Sigmoid colon (tissue), 7 donors: ENCODE measurements around the gene DNAJC24. TPM values are rescaled to one million over a fixed set of nuclear protein-coding genes. Genes with fewer than 3 reads are reported as not detected.

Experiments used
- DNase-seq: peaks from one replicate; pipeline ENCODE4 v3.0.0-alpha.2; 2019
- H3K27ac ChIP-seq, 4 donors: fragments of 200-600 bp; sonication (generic); one replicate each; pipeline ENCODE4 v1.5.1; 2016 to 2019; ENCODE audit warnings: mild to moderate bottlenecking in 1 of 4
- H3K27me3 ChIP-seq, 3 donors: fragments of 200-600 bp; sonication (generic); one replicate each; pipeline ENCODE4 v1.5.1; 2019; ENCODE audit warnings: mild to moderate bottlenecking in 1 of 3
- H3K36me3 ChIP-seq, 4 donors: fragments of 200-600 bp; sonication (generic); one replicate each; pipeline ENCODE4 v1.5.1; 2016 to 2019
- H3K4me1 ChIP-seq, 4 donors: fragments of 200-600 bp; sonication (generic); one replicate each; pipeline ENCODE4 v1.5.1; 2017 to 2019
- H3K4me3 ChIP-seq, 4 donors: fragments of 200-600 bp; sonication (generic); one replicate each; pipeline ENCODE4 v1.5.1; 2017 to 2019; ENCODE audit warnings: mild to moderate bottlenecking in 2 of 4, moderate library complexity in 1 of 4
- H3K9me3 ChIP-seq, 4 donors: fragments of 200-600 bp in 3 of 4; sonication (generic) in 3 of 4; one replicate each; pipeline versions ENCODE4 v1.5.1 to v1.6.1; 2013 to 2019
- EP300 ChIP-seq, 4 donors: sonication (generic); formaldehyde crosslinking; IDR thresholded peaks; one replicate each; pipeline ENCODE4 v1.6.1; 2017; ENCODE audit warnings: antibody characterized with exemption in 4 of 4
- POLR2A ChIP-seq, 2 donors: fragments of 450-650 bp; IDR thresholded peaks; one replicate each; pipeline ENCODE4 v1.6.1; 2016; ENCODE audit warnings: antibody characterized with exemption in 2 of 2, mild to moderate bottlenecking in 2 of 2, moderate library complexity in 2 of 2
- POLR2AphosphoS5 ChIP-seq, 4 donors: sonication (generic); formaldehyde crosslinking; IDR thresholded peaks; one replicate each; pipeline ENCODE4 v1.6.1; 2017; ENCODE audit warnings: antibody characterized with exemption in 4 of 4
- WGBS, 2 donors: extraction: QIAGEN DNeasy Blood & Tissue Kit; methylation state at CpG; one replicate each; pipeline ENCODE4 v1.1.7; 2013; 5-methylcytosine and 5-hydroxymethylcytosine counted together
- intact Hi-C: fragments of 100-400 bp; cut with DNase I; formaldehyde crosslinking; loops from one replicate; pipeline ENCODE4 v1.15.1; 2023
- polyA plus RNA-seq, 3 donors: library from polyadenylated mRNA; stranded (reverse); fragments of 200-250 nt; gene quantifications; one replicate each; pipeline ENCODE4 v1.2.3, GENCODE V29; 2013
- total RNA-seq, 4 donors: library from RNA; depleted of rRNA; stranded (reverse); fragments of >200 nt; gene quantifications; one replicate each; pipeline ENCODE4 v1.1.0, GENCODE V29; 2016
- TF ChIP-seq, protein P1 (sequence below), 4 experiments: fragments of 450-650 bp in 3 of 4; fragments of 200-600 bp in 1 of 4; IDR thresholded peaks; one replicate each; pipeline ENCODE4 v1.5.1; 2016 to 2019; ENCODE audit warnings: antibody characterized with exemption in 4 of 4, mild to moderate bottlenecking in 3 of 4, moderate library complexity in 2 of 4
- donor health status: healthy with polysubstance abuse.
- donor health status: Bipolar disorder and iron deficiency.
- donor health status: healthy.

Gene DNAJC24
- total and polyA plus RNA-seq, 7 donors = 4.4 to 24.6 (median 15.8) TPM

GRCh38 chr11:31433851-31434250 lies 64.2 kb downstream of the DNAJC24 start:
- no peak for DNase-seq
- no peaks in the 10 kb centered on the region for H3K27me3 ChIP-seq
- intact Hi-C loops = no loop called here
- WGBS, 2 donors = 98% methylated on average over 1 of the region's 1 CpG
- H3K4me1 ChIP-seq = no peaks in the 10 kb centered on the region
- no peak overlapping the region for H3K4me3 ChIP-seq
- H3K36me3 ChIP-seq = peaks cover 0 to 18% (median 0%) of the 10 kb centered on the region in 4 donors
- H3K27ac ChIP-seq = no peak overlapping the region
- TF ChIP-seq POLR2AphosphoS5 (IDR thresholded peaks at IDR 0.05) (no peak), POLR2A (IDR thresholded peaks at IDR 0.05) (no peak), EP300 (IDR thresholded peaks at IDR 0.05) (no peak)
- TF ChIP-seq, protein P1, sequence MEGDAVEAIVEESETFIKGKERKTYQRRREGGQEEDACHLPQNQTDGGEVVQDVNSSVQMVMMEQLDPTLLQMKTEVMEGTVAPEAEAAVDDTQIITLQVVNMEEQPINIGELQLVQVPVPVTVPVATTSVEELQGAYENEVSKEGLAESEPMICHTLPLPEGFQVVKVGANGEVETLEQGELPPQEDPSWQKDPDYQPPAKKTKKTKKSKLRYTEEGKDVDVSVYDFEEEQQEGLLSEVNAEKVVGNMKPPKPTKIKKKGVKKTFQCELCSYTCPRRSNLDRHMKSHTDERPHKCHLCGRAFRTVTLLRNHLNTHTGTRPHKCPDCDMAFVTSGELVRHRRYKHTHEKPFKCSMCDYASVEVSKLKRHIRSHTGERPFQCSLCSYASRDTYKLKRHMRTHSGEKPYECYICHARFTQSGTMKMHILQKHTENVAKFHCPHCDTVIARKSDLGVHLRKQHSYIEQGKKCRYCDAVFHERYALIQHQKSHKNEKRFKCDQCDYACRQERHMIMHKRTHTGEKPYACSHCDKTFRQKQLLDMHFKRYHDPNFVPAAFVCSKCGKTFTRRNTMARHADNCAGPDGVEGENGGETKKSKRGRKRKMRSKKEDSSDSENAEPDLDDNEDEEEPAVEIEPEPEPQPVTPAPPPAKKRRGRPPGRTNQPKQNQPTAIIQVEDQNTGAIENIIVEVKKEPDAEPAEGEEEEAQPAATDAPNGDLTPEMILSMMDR (IDR thresholded peaks at IDR 0.05) = no peak
- H3K9me3 ChIP-seq = no peaks in the 10 kb centered on the region

DNA sequence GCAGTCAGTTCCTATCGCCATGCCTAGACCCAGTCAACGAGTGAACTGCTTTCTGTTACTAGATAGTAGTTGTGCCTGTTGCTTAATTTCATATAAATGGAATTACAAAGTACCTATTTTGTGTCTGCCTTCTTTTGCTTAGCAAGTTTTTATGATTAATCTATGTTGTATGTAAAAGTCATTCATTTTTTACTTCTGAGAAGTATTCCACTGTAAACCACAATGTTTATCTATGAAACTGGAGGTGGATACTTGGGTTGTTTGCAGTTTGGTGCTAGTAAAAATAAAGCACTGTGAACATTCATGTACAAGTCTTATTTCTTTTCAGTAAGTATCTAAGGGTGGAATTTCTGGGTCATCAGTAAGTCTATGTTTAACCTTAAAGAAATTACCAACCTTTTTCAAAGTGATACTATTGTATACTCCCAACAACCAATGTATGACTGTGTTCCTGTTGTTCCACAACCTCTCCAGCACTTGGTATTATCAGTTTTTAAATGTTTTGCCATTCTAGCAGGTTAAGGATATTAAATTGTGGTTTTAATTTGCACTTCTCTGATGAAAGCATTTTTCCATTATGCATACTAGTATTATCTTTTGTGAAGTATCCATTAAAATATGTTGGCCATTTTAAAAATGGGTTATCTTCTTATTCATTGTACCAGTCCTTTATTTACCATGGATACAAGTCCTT lies 68.2 kb downstream of the DNAJC24 start:
- H3K27me3 ChIP-seq = no peaks in the 10 kb centered on the region
- intact Hi-C loops = no loop called here
- no peak for DNase-seq
- no peaks in the 10 kb centered on the region for H3K4me1 ChIP-seq
- no peak overlapping the region for H3K4me3 ChIP-seq
- no peaks in the 10 kb centered on the region for H3K9me3 ChIP-seq
- H3K27ac ChIP-seq = no peak overlapping the region
- TF ChIP-seq POLR2AphosphoS5 (IDR thresholded peaks at IDR 0.05) = no peak
- TF ChIP-seq POLR2A (IDR thresholded peaks at IDR 0.05) = no peak
- no peak for TF ChIP-seq EP300 (IDR thresholded peaks at IDR 0.05)
- TF ChIP-seq, protein P1 (IDR thresholded peaks at IDR 0.05) = no peak
- H3K36me3 ChIP-seq = peaks cover 0 to 2% (median 0%) of the 10 kb centered on the region in 4 donors
- 83 to 96% methylated on average over 2 of the region's 2 CpGs for WGBS, 2 donors

- no peaks in the 10 kb centered on the region for H3K27me3 ChIP-seq
- no peak overlapping the region for H3K27ac ChIP-seq
- H3K4me3 ChIP-seq = no peak overlapping the region
- H3K36me3 ChIP-seq = no peaks in the 10 kb centered on the region
- intact Hi-C loops = no loop called here
- no peak for TF ChIP-seq POLR2A (IDR thresholded peaks at IDR 0.05)
- TF ChIP-seq EP300 (IDR thresholded peaks at IDR 0.05) = no peak
- TF ChIP-seq, protein P1 (IDR thresholded peaks at IDR 0.05) = no peak
- no peak for TF ChIP-seq POLR2AphosphoS5 (IDR thresholded peaks at IDR 0.05)
- no peaks in the 10 kb centered on the region for H3K9me3 ChIP-seq
- H3K4me1 ChIP-seq = no peaks in the 10 kb centered on the region
- DNase-seq = no peak
Observed at GRCh38 chr11:31441296-31441695, 71.6 kb downstream of the DNAJC24 start.

- Histone ChIP-seq H3K36me3 (no peaks in the 10 kb centered on the region), H3K4me1 (no peaks in the 10 kb centered on the region), H3K4me3 (no peak overlapping the region), H3K27me3 (no peaks in the 10 kb centered on the region), H3K27ac (no peak overlapping the region), H3K9me3 (no peaks in the 10 kb centered on the region)
- DNase-seq = no peak
- WGBS, 2 donors = 22 to 47% methylated on average over 2 of the region's 2 CpGs
- TF ChIP-seq, protein P1 (IDR thresholded peaks at IDR 0.05) = no peak
- no peak for TF ChIP-seq EP300 (IDR thresholded peaks at IDR 0.05)
- TF ChIP-seq POLR2AphosphoS5 (IDR thresholded peaks at IDR 0.05) = no peak
- intact Hi-C loops = no loop called here
Observed at GRCh38 chr11:31442086-31442485, 72.4 kb downstream of the DNAJC24 start.

GRCh38 chr11:31443802-31444201 lies 74.1 kb downstream of the DNAJC24 start:
- Histone ChIP-seq H3K9me3 (no peaks in the 10 kb centered on the region), H3K27me3 (no peaks in the 10 kb centered on the region), H3K36me3 (no peaks in the 10 kb centered on the region), H3K4me1 (no peaks in the 10 kb centered on the region), H3K27ac (no peak overlapping the region), H3K4me3 (no peak overlapping the region)
- WGBS, 2 donors = 92 to 97% methylated on average over 3 of the region's 3 CpGs
- no peak for DNase-seq
- no peak for TF ChIP-seq POLR2A (IDR thresholded peaks at IDR 0.05)
- TF ChIP-seq POLR2AphosphoS5 (IDR thresholded peaks at IDR 0.05) = no peak
- TF ChIP-seq, protein P1 (IDR thresholded peaks at IDR 0.05) = no peak
- no peak for TF ChIP-seq EP300 (IDR thresholded peaks at IDR 0.05)
- intact Hi-C loops = no loop called here
